CD14-positive monocyte (primary cell): ENCODE measurements around the gene TACC3. TPM values are rescaled to one million over a fixed set of nuclear protein-coding genes. Genes with fewer than 3 reads are reported as not detected.

Experiments
- DNase-seq, 3 donors: peaks; one replicate each; pipeline ENCODE4 v3.0.0-alpha.2; 2011 to 2022
- H2AFZ ChIP-seq: 2 replicates; pipeline ENCODE4 v1.6.0; 2012; ENCODE audit warnings: mild to moderate bottlenecking, low read depth, low read length, inconsistent platforms; ENCODE audit not compliant: insufficient read depth, poor library complexity, severe bottlenecking
- H3K27ac ChIP-seq, 2 donors: 1 replicate in 1 of 2; 2 replicates in 1 of 2; pipeline ENCODE4 v1.5.1; 2012 to 2013; ENCODE audit warnings: low read length in 2 of 2, control low read depth in 1 of 2, inconsistent platforms in 1 of 2, low read depth in 1 of 2, mild to moderate bottlenecking in 1 of 2
- H3K27me3 ChIP-seq, 2 donors: one replicate each; pipeline versions ENCODE4 v1.6.0 to v1.6.1; 2011 to 2013; ENCODE audit warnings: low read length in 2 of 2; ENCODE audit not compliant: control insufficient read depth in 2 of 2, insufficient read depth in 2 of 2
- H3K36me3 ChIP-seq, 2 donors: replicated peaks in 1 of 2; 1 replicate in 1 of 2; 2 replicates in 1 of 2; pipeline versions ENCODE4 v1.5.1 to v1.6.1; 2012 to 2013; ENCODE audit warnings: low read length in 2 of 2, control low read depth in 1 of 2, inconsistent platforms in 1 of 2, mild to moderate bottlenecking in 1 of 2; ENCODE audit not compliant: insufficient read depth in 2 of 2, control insufficient read depth in 1 of 2
- H3K4me1 ChIP-seq, 2 donors: 1 replicate in 1 of 2; 2 replicates in 1 of 2; pipeline versions ENCODE4 v1.5.1 to v1.6.1; 2012 to 2013; ENCODE audit warnings: low read length in 2 of 2, control low read depth in 1 of 2, inconsistent platforms in 1 of 2, mild to moderate bottlenecking in 1 of 2, moderate library complexity in 1 of 2; ENCODE audit not compliant: insufficient read depth in 2 of 2, control insufficient read depth in 1 of 2
- H3K4me2 ChIP-seq: replicated peaks from 2 replicates; pipeline ENCODE3; 2012; ENCODE audit warnings: low read length, moderate library complexity, mild to moderate bottlenecking; ENCODE audit not compliant: poor library complexity, severe bottlenecking; ENCODE audit errors: extremely low read depth
- H3K4me3 ChIP-seq, 3 experiments: fragments of 200-600 bp in 1 of 3; sonication (generic) in 1 of 3; replicated peaks in 1 of 3; 1 replicate in 2 of 3; 2 replicates in 1 of 3; pipeline ENCODE4 v1.5.1; 2011 to 2013; ENCODE audit warnings: low read length in 3 of 3, mild to moderate bottlenecking in 3 of 3, control low read depth in 2 of 3, low read depth in 2 of 3, inconsistent platforms in 1 of 3, moderate library complexity in 1 of 3
- H3K79me2 ChIP-seq: 2 replicates; pipeline ENCODE4 v1.6.0; 2012; ENCODE audit warnings: mild to moderate bottlenecking, control low read depth, inconsistent platforms, low read length, moderate library complexity; ENCODE audit not compliant: insufficient read depth
- H3K9ac ChIP-seq: 2 replicates; pipeline ENCODE4 v1.6.0; 2017; ENCODE audit warnings: low read length, mild to moderate bottlenecking; ENCODE audit not compliant: insufficient read depth, poor library complexity, severe bottlenecking
- H3K9me3 ChIP-seq, 2 donors: replicated peaks in 1 of 2; 1 replicate in 1 of 2; 2 replicates in 1 of 2; pipeline versions ENCODE4 v1.5.1 to v1.6.1; 2012 to 2013; ENCODE audit warnings: low read length in 2 of 2, control low read depth in 1 of 2; ENCODE audit not compliant: control insufficient read depth in 1 of 2, insufficient read depth in 1 of 2
- H4K20me1 ChIP-seq: 2 replicates; pipeline ENCODE4 v1.6.0; 2012; ENCODE audit warnings: mild to moderate bottlenecking, low read length, control low read depth, moderate library complexity; ENCODE audit not compliant: insufficient read depth
- H3K27ac Mint-ChIP-seq, 7 donors: one replicate each; pipeline ENCODE4 v1.8.0; 2020; ENCODE audit warnings: mild to moderate bottlenecking in 7 of 7, mixed read lengths in 7 of 7, moderate library complexity in 6 of 7, inconsistent platforms in 2 of 7
- H3K27me3 Mint-ChIP-seq, 3 donors: one replicate each; pipeline ENCODE4 v1.8.0; 2021 to 2022; ENCODE audit warnings: low read depth in 3 of 3, mild to moderate bottlenecking in 3 of 3, mixed read lengths in 3 of 3, moderate library complexity in 3 of 3, inconsistent platforms in 1 of 3
- H3K36me3 Mint-ChIP-seq, 2 donors: one replicate each; pipeline ENCODE4 v1.8.0; 2020; ENCODE audit warnings: mixed read lengths in 2 of 2, inconsistent platforms in 1 of 2, mild to moderate bottlenecking in 1 of 2
- H3K4me1 Mint-ChIP-seq: one replicate; pipeline ENCODE4 v1.8.0; 2020; ENCODE audit warnings: mild to moderate bottlenecking, mixed read lengths
- H3K4me3 Mint-ChIP-seq, 2 donors: one replicate each; pipeline ENCODE4 v1.8.0; 2020; ENCODE audit warnings: mild to moderate bottlenecking in 2 of 2, mixed read lengths in 2 of 2, moderate library complexity in 1 of 2
- H3K9me3 Mint-ChIP-seq, 7 donors: one replicate each; pipeline ENCODE4 v1.8.0; 2020 to 2022; ENCODE audit warnings: mixed read lengths in 7 of 7, mild to moderate bottlenecking in 6 of 7, moderate library complexity in 6 of 7, inconsistent platforms in 2 of 7
- CTCF ChIP-seq: fragments of 200-600 bp; IDR thresholded peaks from one replicate; pipeline ENCODE4 v1.8.0; 2022; ENCODE audit warnings: antibody characterized with exemption, mild to moderate bottlenecking
- WGBS: methylation state at CpG from one replicate; pipeline ENCODE4 v1.1.5; 2013; ENCODE audit warnings: missing lambda C conversion rate; ENCODE audit not compliant: insufficient coverage; 5-methylcytosine and 5-hydroxymethylcytosine counted together
- intact Hi-C, 2 donors: fragments of 100-400 bp; cut with micrococcal nuclease; formaldehyde crosslinking; loops; one replicate each; pipeline versions ENCODE4 v1.15.0 to v1.15.1; 2023
- polyA plus RNA-seq, 3 donors: library from polyadenylated mRNA; depleted of rRNA in 1 of 3; unstranded in 2 of 3; stranded (reverse) in 1 of 3; fragments of 300-500 nt in 2 of 3; fragments of >200 nt in 1 of 3; fragmentation: Illumina TruSeq in 2 of 3; gene quantifications; 1 replicate in 2 of 3; 2 replicates in 1 of 3; pipeline ENCODE4 v1.2.3, GENCODE V29; 2012 to 2021

The TACC3 gene
- polyA plus RNA-seq, 3 donors, result 43.7 to 84.2 (median 56.6) TPM

- no peak for TF ChIP-seq CTCF
- DNase-seq, result no peak
- no peaks in the 10 kb centered on the region for H3K4me1 Mint-ChIP-seq
- no peaks in the 10 kb centered on the region for H3K36me3 Mint-ChIP-seq
- H3K79me2 ChIP-seq, result no peaks in the 10 kb centered on the region
- H3K4me3 Mint-ChIP-seq, result no peak overlapping the region
- H4K20me1 ChIP-seq, result no peaks in the 10 kb centered on the region
- peaks cover 0 to 5% (median 4%) of the 10 kb centered on the region in 3 donors for H3K27me3 Mint-ChIP-seq
- H3K4me1 ChIP-seq, result no peaks in the 10 kb centered on the region
- H3K27me3 ChIP-seq, result no peaks in the 10 kb centered on the region
- peaks cover 0 to 3% (median 0%) of the 10 kb centered on the region in 7 donors for H3K9me3 Mint-ChIP-seq
- 93% methylated on average over 13 of the region's 17 CpGs for whole genome bisulfite sequencing
- H3K9me3 ChIP-seq, result no peaks in the 10 kb centered on the region
- H3K4me2 ChIP-seq, result no peak overlapping the region
- intact Hi-C loops, result no loop called here
- H3K9ac ChIP-seq, result no peak overlapping the region
- no peak overlapping the region for H3K27ac ChIP-seq
- no peaks in the 10 kb centered on the region for H3K36me3 ChIP-seq
- no peak overlapping the region for H3K27ac Mint-ChIP-seq
- no peak overlapping the region for H2AFZ ChIP-seq
- no peak overlapping the region for H3K4me3 ChIP-seq
Measured at GRCh38 chr4:1784789-1785591, 63.7 kb downstream of the TACC3 start.

- intact Hi-C loops, result no loop called here
- no peak for DNase-seq
- H3K36me3 Mint-ChIP-seq, result no peaks in the 10 kb centered on the region
- H3K9me3 Mint-ChIP-seq, result peaks cover 0 to 3% (median 0%) of the 10 kb centered on the region in 7 donors
- Histone ChIP-seq H3K4me2 (no peak overlapping the region), H3K27me3 (peaks cover 0 to under 1% of the 10 kb centered on the region in 2 donors), H2AFZ (no peak overlapping the region), H3K9me3 (no peaks in the 10 kb centered on the region), H3K4me1 (no peaks in the 10 kb centered on the region), H3K36me3 (no peaks in the 10 kb centered on the region), H3K79me2 (no peaks in the 10 kb centered on the region), H3K9ac (no peak overlapping the region), H3K4me3 (no peak overlapping the region), H3K27ac (no peak overlapping the region), H4K20me1 (no peaks in the 10 kb centered on the region)
- 98% methylated on average over 10 of the region's 11 CpGs for WGBS
- peaks cover 2 to 6% (median 4%) of the 10 kb centered on the region in 3 donors for H3K27me3 Mint-ChIP-seq
- no peak overlapping the region for H3K4me3 Mint-ChIP-seq
- H3K4me1 Mint-ChIP-seq, result no peaks in the 10 kb centered on the region
- no peak for TF ChIP-seq CTCF
- no peak overlapping the region for H3K27ac Mint-ChIP-seq
Measured at GRCh38 chr4:1785592-1785991, 64.3 kb downstream of the TACC3 start.
